ENCODE results near the gene LMO4. TPM values are rescaled to one million over a fixed set of nuclear protein-coding genes. Genes with fewer than 3 reads are reported as not detected.
A peak's percentile ranks its signal among the peaks of the same experiment; 100 is the strongest.

LMO4 gene
- polyA plus RNA-seq, 3 donors: 20.3 to 71.8 (median 22.3) TPM

DNA sequence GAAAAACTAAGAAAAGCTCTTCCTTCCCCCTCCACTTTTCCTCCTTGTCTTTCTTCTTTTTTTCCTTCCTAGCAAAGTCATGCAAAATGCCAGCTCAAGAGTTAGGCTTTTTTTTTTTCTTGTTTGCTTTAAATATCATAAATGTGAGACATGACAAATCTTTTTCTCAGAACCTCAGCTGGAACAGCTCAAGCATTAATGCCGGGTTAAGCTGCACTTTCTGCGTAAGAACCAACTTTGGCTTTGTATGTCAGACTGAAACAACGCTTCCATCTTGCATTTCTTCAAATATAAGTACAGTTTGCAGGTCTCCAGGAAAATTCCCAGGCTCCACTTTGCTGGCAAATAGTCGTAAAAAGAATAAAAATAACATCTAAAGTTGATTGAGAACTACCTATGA lies 20.7 kb upstream of the LMO4 start:
- Histone ChIP-seq H3K27ac (ENCODE audit: low read depth in 1 of 2, low read length in 2 of 2) (no peak overlapping the region), H3K4me3 (replicated peaks in 1 of 3; ENCODE audit: low read depth in 2 of 3, low read length in 3 of 3) (no peak overlapping the region), H3K9me3 (replicated peaks in 1 of 2; ENCODE audit: control insufficient read depth in 1 of 2, insufficient read depth in 1 of 2, low read length in 2 of 2) (no peaks in the 10 kb centered on the region), H4K20me1 (ENCODE audit: insufficient read depth, low read length) (no peaks in the 10 kb centered on the region), H2AFZ (ENCODE audit: insufficient read depth, low read depth, low read length, poor library complexity, severe bottlenecking) (no peak overlapping the region), H3K4me1 (ENCODE audit: control insufficient read depth in 1 of 2, insufficient read depth in 2 of 2, low read length in 2 of 2) (peaks cover 13 to 14% of the 10 kb centered on the region in 2 donors), H3K9ac (ENCODE audit: insufficient read depth, low read length, poor library complexity, severe bottlenecking) (no peak overlapping the region), H3K79me2 (ENCODE audit: insufficient read depth, low read length) (no peaks in the 10 kb centered on the region), H3K4me2 (replicated peaks; ENCODE audit: extremely low read depth, low read length, poor library complexity, severe bottlenecking) (no peak overlapping the region), H3K27me3 (ENCODE audit: control insufficient read depth in 2 of 2, insufficient read depth in 2 of 2, low read length in 2 of 2) (no peaks in the 10 kb centered on the region), H3K36me3 (replicated peaks in 1 of 2; ENCODE audit: control insufficient read depth in 1 of 2, insufficient read depth in 2 of 2, low read length in 2 of 2) (no peaks in the 10 kb centered on the region)
- TF ChIP-seq, protein P1, sequence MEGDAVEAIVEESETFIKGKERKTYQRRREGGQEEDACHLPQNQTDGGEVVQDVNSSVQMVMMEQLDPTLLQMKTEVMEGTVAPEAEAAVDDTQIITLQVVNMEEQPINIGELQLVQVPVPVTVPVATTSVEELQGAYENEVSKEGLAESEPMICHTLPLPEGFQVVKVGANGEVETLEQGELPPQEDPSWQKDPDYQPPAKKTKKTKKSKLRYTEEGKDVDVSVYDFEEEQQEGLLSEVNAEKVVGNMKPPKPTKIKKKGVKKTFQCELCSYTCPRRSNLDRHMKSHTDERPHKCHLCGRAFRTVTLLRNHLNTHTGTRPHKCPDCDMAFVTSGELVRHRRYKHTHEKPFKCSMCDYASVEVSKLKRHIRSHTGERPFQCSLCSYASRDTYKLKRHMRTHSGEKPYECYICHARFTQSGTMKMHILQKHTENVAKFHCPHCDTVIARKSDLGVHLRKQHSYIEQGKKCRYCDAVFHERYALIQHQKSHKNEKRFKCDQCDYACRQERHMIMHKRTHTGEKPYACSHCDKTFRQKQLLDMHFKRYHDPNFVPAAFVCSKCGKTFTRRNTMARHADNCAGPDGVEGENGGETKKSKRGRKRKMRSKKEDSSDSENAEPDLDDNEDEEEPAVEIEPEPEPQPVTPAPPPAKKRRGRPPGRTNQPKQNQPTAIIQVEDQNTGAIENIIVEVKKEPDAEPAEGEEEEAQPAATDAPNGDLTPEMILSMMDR (IDR thresholded peaks at IDR 0.05): no peak
- Mint-ChIP-seq H3K36me3 (no peaks in the 10 kb centered on the region), H3K27me3 (ENCODE audit: low read depth in 3 of 3) (no peaks in the 10 kb centered on the region), H3K4me3 (no peak overlapping the region), H3K4me1 (peaks cover 19% of the 10 kb centered on the region), H3K9me3 (peaks cover 0 to 2% (median 0%) of the 10 kb centered on the region in 7 donors), H3K27ac (peak overlapping the region in 1 of 7 donors; percentile 54)
- DNase-seq: no peak
- 100% methylated on average over 3 of the region's 4 CpGs for WGBS (ENCODE audit: insufficient coverage)
- intact Hi-C loops (cut with micrococcal nuclease): no loop called here

DNA sequence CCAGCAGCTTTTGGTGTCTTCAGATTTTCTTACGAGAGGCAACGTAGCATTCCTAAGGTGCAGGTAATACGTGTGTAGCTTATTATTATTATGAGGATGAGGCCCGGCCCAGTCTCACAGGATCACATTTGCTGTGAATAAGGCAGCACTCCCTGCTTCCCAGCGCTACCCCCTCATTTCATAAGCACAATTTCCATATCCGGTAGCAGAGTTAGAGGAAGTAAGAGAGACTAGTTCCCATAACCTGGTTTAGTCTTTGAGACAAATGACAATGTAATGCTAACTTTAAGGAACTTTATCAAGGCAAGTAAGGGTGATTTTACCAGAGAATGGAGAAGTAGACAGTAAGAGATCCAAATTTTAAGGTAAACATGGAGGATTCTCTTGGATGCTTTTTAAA lies 14.6 kb upstream of the LMO4 start:
- peak overlapping the region; percentile 31 for H3K4me2 ChIP-seq (replicated peaks; ENCODE audit: extremely low read depth, low read length, poor library complexity, severe bottlenecking)
- H3K27me3 ChIP-seq (ENCODE audit: control insufficient read depth in 2 of 2, insufficient read depth in 2 of 2, low read length in 2 of 2): no peaks in the 10 kb centered on the region
- peak; percentile 51 to 74 (median 74) for DNase-seq
- intact Hi-C loops (cut with micrococcal nuclease): no loop called here
- no CpG with 5 or more reads among the region's 6 CpGs for WGBS (ENCODE audit: insufficient coverage)
- H3K4me3 ChIP-seq (replicated peaks in 1 of 3; ENCODE audit: low read depth in 2 of 3, low read length in 3 of 3): peak overlapping the region in 1 of 3 experiments; percentile 20
- no peaks in the 10 kb centered on the region for H3K27me3 Mint-ChIP-seq (ENCODE audit: low read depth in 3 of 3)
- peaks cover 40% of the 10 kb centered on the region for H3K4me1 Mint-ChIP-seq
- peak overlapping the region; percentile 17 to 66 for H3K4me3 Mint-ChIP-seq
- H3K4me1 ChIP-seq (ENCODE audit: control insufficient read depth in 1 of 2, insufficient read depth in 2 of 2, low read length in 2 of 2): peaks cover 39 to 41% of the 10 kb centered on the region in 2 donors
- no peaks in the 10 kb centered on the region for H3K36me3 ChIP-seq (replicated peaks in 1 of 2; ENCODE audit: control insufficient read depth in 1 of 2, insufficient read depth in 2 of 2, low read length in 2 of 2)
- H3K27ac ChIP-seq (ENCODE audit: low read depth in 1 of 2, low read length in 2 of 2): peak overlapping the region in 1 of 2 donors; percentile 65
- H3K9me3 ChIP-seq (replicated peaks in 1 of 2; ENCODE audit: control insufficient read depth in 1 of 2, insufficient read depth in 1 of 2, low read length in 2 of 2): no peaks in the 10 kb centered on the region
- H2AFZ ChIP-seq (ENCODE audit: insufficient read depth, low read depth, low read length, poor library complexity, severe bottlenecking): no peak overlapping the region
- H3K36me3 Mint-ChIP-seq: no peaks in the 10 kb centered on the region
- TF ChIP-seq, protein P1 (IDR thresholded peaks at IDR 0.05): no peak
- H4K20me1 ChIP-seq (ENCODE audit: insufficient read depth, low read length): no peaks in the 10 kb centered on the region
- no peak overlapping the region for H3K9ac ChIP-seq (ENCODE audit: insufficient read depth, low read length, poor library complexity, severe bottlenecking)
- no peaks in the 10 kb centered on the region for H3K79me2 ChIP-seq (ENCODE audit: insufficient read depth, low read length)
- H3K27ac Mint-ChIP-seq: peak overlapping the region; percentile 41 to 85 (median 74)
- H3K9me3 Mint-ChIP-seq: peaks cover 0 to 7% (median 0%) of the 10 kb centered on the region in 7 donors

Measured in CD14-positive monocyte (primary cell).